Stimulated activated CD8-positive, alpha-beta memory T cell treated with anti-CD3 and anti-CD28 coated beads, Interleukin-7, amount 100 ng/mL, for 48 hours (primary cell): Measurements from ENCODE around the gene SPDYE5.

Experiments used
- DNase-seq, 2 donors: peaks; one replicate each; pipeline ENCODE4 v3.0.0-alpha.2; 2020; ENCODE audit warnings: low read depth in 1 of 2; ENCODE audit errors: extremely low read depth in 1 of 2

Gene SPDYE5

GRCh38 chr7:75536940-75537538, 44.9 kb downstream of the SPDYE5 start:
- no peak for DNase-seq

GRCh38 chr7:75537731-75538130, 45.6 kb downstream of the SPDYE5 start:
- no peak for DNase-seq

GRCh38 chr7:75546237-75547015, 54.3 kb downstream of the SPDYE5 start:
- DNase-seq = no peak
